MM.1S (cell line): ENCODE data around the gene CDH4.

ENCODE experiments used
- DNase-seq: peaks from one replicate; pipeline ENCODE4 v3.0.0-alpha.2; 2015
- H2AFZ ChIP-seq: fragments of 300-600 bp; sonication (generic); 2 replicates; pipeline ENCODE4 v1.6.0; 2016; ENCODE audit warnings: antibody characterized with exemption, low read length
- H3F3A ChIP-seq: fragments of 300-600 bp; sonication (generic); 2 replicates; pipeline ENCODE4 v1.6.1; 2016; ENCODE audit warnings: mild to moderate bottlenecking, antibody characterized with exemption, low read length, moderate library complexity, mixed read lengths; ENCODE audit not compliant: insufficient read depth
- H3K27ac ChIP-seq: fragments of 300-600 bp; sonication (generic); 2 replicates; pipeline ENCODE4 v1.5.1; 2016; ENCODE audit warnings: mild to moderate bottlenecking, low read length
- H3K27me3 ChIP-seq: fragments of 300-600 bp; sonication (generic); replicated peaks from 2 replicates; pipeline ENCODE4 v1.6.0; 2016; ENCODE audit warnings: low read length; ENCODE audit not compliant: insufficient read depth
- H3K36me3 ChIP-seq: fragments of 300-600 bp; sonication (generic); replicated peaks from 2 replicates; pipeline ENCODE4 v1.6.1; 2016; ENCODE audit warnings: mild to moderate bottlenecking, low read length, mixed read lengths; ENCODE audit not compliant: insufficient read depth
- H3K4me1 ChIP-seq: fragments of 300-600 bp; sonication (generic); 2 replicates; pipeline ENCODE4 v1.6.1; 2016; ENCODE audit warnings: low read length, mixed read lengths
- H3K4me2 ChIP-seq: fragments of 300-600 bp; sonication (generic); 2 replicates; pipeline ENCODE4 v1.6.0; 2016; ENCODE audit warnings: low read depth, low read length
- H3K4me3 ChIP-seq: fragments of 300-600 bp; sonication (generic); 2 replicates; pipeline ENCODE4 v1.5.1; 2016; ENCODE audit warnings: low read length, mixed read lengths
- H3K79me2 ChIP-seq: fragments of 300-600 bp; sonication (generic); 2 replicates; pipeline ENCODE4 v1.6.1; 2016; ENCODE audit warnings: mixed run types, low read length, mixed read lengths
- H3K9ac ChIP-seq: fragments of 300-600 bp; sonication (generic); 2 replicates; pipeline ENCODE4 v1.6.1; 2016; ENCODE audit warnings: low read length, mixed read lengths
- H3K9me2 ChIP-seq: fragments of 300-600 bp; sonication (generic); replicated peaks from 2 replicates; pipeline ENCODE4 v1.6.1; 2016; ENCODE audit warnings: mild to moderate bottlenecking, low read length, mixed read lengths; ENCODE audit not compliant: insufficient read depth
- H3K9me3 ChIP-seq: fragments of 300-600 bp; sonication (generic); replicated peaks from 2 replicates; pipeline ENCODE4 v1.6.1; 2016; ENCODE audit warnings: mild to moderate bottlenecking, low read length, mixed read lengths; ENCODE audit not compliant: insufficient read depth
- H4K20me1 ChIP-seq: fragments of 300-600 bp; sonication (generic); 2 replicates; pipeline ENCODE4 v1.6.1; 2016; ENCODE audit warnings: mild to moderate bottlenecking, low read length, moderate library complexity, mixed read lengths; ENCODE audit not compliant: insufficient read depth
- CTCF ChIP-seq: fragments of 300-600 bp; sonication (generic); IDR thresholded peaks from 2 replicates; pipeline ENCODE4 v1.5.1; 2016; ENCODE audit warnings: antibody characterized with exemption, low read length, mixed read lengths
- EZH2 ChIP-seq: fragments of 300-600 bp; sonication (generic); optimal IDR thresholded peaks from 2 replicates; pipeline ENCODE3; 2017; ENCODE audit warnings: low read depth, mild to moderate bottlenecking, antibody characterized with exemption, low read length, mixed read lengths
- EZH2phosphoT487 ChIP-seq: fragments of 300-600 bp; sonication (generic); IDR thresholded peaks from 2 replicates; pipeline ENCODE4 v1.6.1; 2018; ENCODE audit warnings: antibody characterized with exemption, low read length

CDH4 gene

GRCh38 chr20:61975407-61976129 lies 723.5 kb downstream of the CDH4 start:
- Histone ChIP-seq H3K4me3 (no peak overlapping the region), H3F3A (no peaks in the 10 kb centered on the region), H3K27ac (no peak overlapping the region), H2AFZ (no peak overlapping the region), H3K9ac (no peak overlapping the region), H3K79me2 (no peaks in the 10 kb centered on the region; the same call in 1 of the 2 replicates), H3K4me1 (no peaks in the 10 kb centered on the region), H3K4me2 (no peak overlapping the region), H3K9me3 (no peaks in the 10 kb centered on the region), H3K9me2 (no peaks in the 10 kb centered on the region), H3K27me3 (no peaks in the 10 kb centered on the region), H3K36me3 (peaks cover 4% of the 10 kb centered on the region; the same call in 1 of the 2 replicates), H4K20me1 (no peaks in the 10 kb centered on the region)
- no peak for DNase-seq
- TF ChIP-seq CTCF (no peak), EZH2 (no peak), EZH2phosphoT487 (no peak)

GRCh38 chr20:61976263-61976643 lies 724.2 kb downstream of the CDH4 start:
- Histone ChIP-seq H3K27me3 (no peaks in the 10 kb centered on the region), H3K9me3 (no peaks in the 10 kb centered on the region), H3K79me2 (no peaks in the 10 kb centered on the region; the same call in 1 of the 2 replicates), H3F3A (no peaks in the 10 kb centered on the region), H3K4me1 (no peaks in the 10 kb centered on the region), H3K9ac (no peak overlapping the region), H3K27ac (no peak overlapping the region), H3K4me3 (no peak overlapping the region), H4K20me1 (no peaks in the 10 kb centered on the region), H2AFZ (no peak overlapping the region), H3K4me2 (no peak overlapping the region), H3K9me2 (no peaks in the 10 kb centered on the region), H3K36me3 (peaks cover 4% of the 10 kb centered on the region; the same call in 1 of the 2 replicates)
- DNase-seq: no peak
- TF ChIP-seq CTCF (no peak), EZH2phosphoT487 (no peak), EZH2 (no peak)

- no peak overlapping the region for H3K27ac ChIP-seq
- H3K4me1 ChIP-seq: no peaks in the 10 kb centered on the region
- no peak overlapping the region for H3K4me3 ChIP-seq
- TF ChIP-seq EZH2: no peak
- TF ChIP-seq CTCF: no peak
- no peak for TF ChIP-seq EZH2phosphoT487
- no peak overlapping the region for H3K4me2 ChIP-seq
- DNase-seq: no peak
- H2AFZ ChIP-seq: no peak overlapping the region
- H3K27me3 ChIP-seq: no peaks in the 10 kb centered on the region
- peaks cover 4% of the 10 kb centered on the region; the same call in 1 of the 2 replicates for H3K36me3 ChIP-seq
- H3K9me3 ChIP-seq: no peaks in the 10 kb centered on the region
- no peaks in the 10 kb centered on the region for H4K20me1 ChIP-seq
- H3K9me2 ChIP-seq: no peaks in the 10 kb centered on the region
- H3K79me2 ChIP-seq: no peaks in the 10 kb centered on the region; the same call in 1 of the 2 replicates
- no peaks in the 10 kb centered on the region for H3F3A ChIP-seq
- H3K9ac ChIP-seq: no peak overlapping the region
Observed at GRCh38 chr20:61976644-61977418, 724.8 kb downstream of the CDH4 start.
